ENCODE measurements around the gene SSR4. TPM values are rescaled to one million over a fixed set of nuclear protein-coding genes. Genes with fewer than 3 reads are reported as not detected.

Gene SSR4
- total and polyA plus RNA-seq, 2 experiments from 2014 or later = 316 to 693 TPM

- DNase-seq (ENCODE audit: low spot score) = no peak
- Histone ChIP-seq H2AFZ (no peak overlapping the region), H3K36me3 (replicated peaks; ENCODE audit: insufficient read depth, low read depth) (no peaks in the 10 kb centered on the region), H3K27me3 (no peaks in the 10 kb centered on the region), H3K4me3 (no peak overlapping the region), H3K4me1 (ENCODE audit: insufficient read depth) (no peaks in the 10 kb centered on the region), H4K20me1 (ENCODE audit: insufficient read depth, poor library complexity, severe bottlenecking) (no peaks in the 10 kb centered on the region), H3K9me2 (replicated peaks; ENCODE audit: insufficient read depth) (no peaks in the 10 kb centered on the region), H3K4me2 (no peak overlapping the region), H3K27ac (no peak overlapping the region), H3K79me2 (peaks cover 3% of the 10 kb centered on the region), H3K9me3 (ENCODE audit: low read depth) (no peaks in the 10 kb centered on the region)
- no peak for TF ChIP-seq CTCF (IDR thresholded peaks at IDR 0.05; ENCODE audit: poor library complexity)
- TF ChIP-seq EZH2 (IDR thresholded peaks at IDR 0.05; ENCODE audit: borderline replicate concordance) = no peak
- TF ChIP-seq EZH2phosphoT487 (IDR thresholded peaks at IDR 0.05; ENCODE audit: low read depth, severe bottlenecking, unreplicated experiment) = no peak
- 93% methylated on average over 15 of the region's 15 CpGs for WGBS (ENCODE audit: low lambda C conversion rate, missing lambda C conversion rate)
These were observed 7.8 kb upstream of the SSR4 start for GRCh38 chrX:153786669-153787068.

- WGBS (ENCODE audit: low lambda C conversion rate, missing lambda C conversion rate) = 89% methylated on average over 12 of the region's 12 CpGs
- no peak for DNase-seq (ENCODE audit: low spot score)
- H2AFZ ChIP-seq = no peak overlapping the region
- no peaks in the 10 kb centered on the region for H4K20me1 ChIP-seq (ENCODE audit: insufficient read depth, poor library complexity, severe bottlenecking)
- H3K9me2 ChIP-seq (replicated peaks; ENCODE audit: insufficient read depth) = no peaks in the 10 kb centered on the region
- H3K27ac ChIP-seq = no peak overlapping the region
- H3K4me1 ChIP-seq (ENCODE audit: insufficient read depth) = peaks cover 4% of the 10 kb centered on the region
- no peaks in the 10 kb centered on the region for H3K36me3 ChIP-seq (replicated peaks; ENCODE audit: insufficient read depth, low read depth)
- H3K27me3 ChIP-seq = no peaks in the 10 kb centered on the region
- H3K79me2 ChIP-seq = peaks cover 23% of the 10 kb centered on the region
- H3K9me3 ChIP-seq (ENCODE audit: low read depth) = no peaks in the 10 kb centered on the region
- H3K4me2 ChIP-seq = no peak overlapping the region
- no peak for TF ChIP-seq CTCF (IDR thresholded peaks at IDR 0.05; ENCODE audit: poor library complexity)
- TF ChIP-seq EZH2 (IDR thresholded peaks at IDR 0.05; ENCODE audit: borderline replicate concordance) = no peak
- TF ChIP-seq EZH2phosphoT487 (IDR thresholded peaks at IDR 0.05; ENCODE audit: low read depth, severe bottlenecking, unreplicated experiment) = no peak
- no peak overlapping the region for H3K4me3 ChIP-seq
These were observed 4.8 kb upstream of the SSR4 start for GRCh38 chrX:153789654-153790053.

- Histone ChIP-seq H3K4me3 (no peak overlapping the region), H3K36me3 (replicated peaks; ENCODE audit: insufficient read depth, low read depth) (no peaks in the 10 kb centered on the region), H3K4me1 (ENCODE audit: insufficient read depth) (peaks cover 9% of the 10 kb centered on the region), H3K4me2 (no peak overlapping the region), H3K9me3 (ENCODE audit: low read depth) (no peaks in the 10 kb centered on the region), H3K27ac (no peak overlapping the region), H3K9me2 (replicated peaks; ENCODE audit: insufficient read depth) (no peaks in the 10 kb centered on the region), H3K79me2 (peaks cover 36% of the 10 kb centered on the region), H3K27me3 (no peaks in the 10 kb centered on the region), H2AFZ (no peak overlapping the region), H4K20me1 (ENCODE audit: insufficient read depth, poor library complexity, severe bottlenecking) (no peaks in the 10 kb centered on the region)
- TF ChIP-seq EZH2 (IDR thresholded peaks at IDR 0.05; ENCODE audit: borderline replicate concordance) (no peak), EZH2phosphoT487 (IDR thresholded peaks at IDR 0.05; ENCODE audit: low read depth, severe bottlenecking, unreplicated experiment) (no peak), CTCF (IDR thresholded peaks at IDR 0.05; ENCODE audit: poor library complexity) (no peak)
- no peak for DNase-seq (ENCODE audit: low spot score)
- 83% methylated on average over 17 of the region's 17 CpGs for WGBS (ENCODE audit: low lambda C conversion rate, missing lambda C conversion rate)
These were observed 3.2 kb upstream of the SSR4 start for GRCh38 chrX:153791104-153791852.

Measured in hepatocyte (in vitro differentiated cells).